GM10248 (cell line): Measurements from ENCODE around the gene CDKL4.
A peak's percentile ranks its signal among the peaks of the same experiment; 100 is the strongest.

Experiments used
- CTCF ChIA-PET: fragments of 300-600 bp; sonication (Branson Sonifier 250); formaldehyde crosslinking; extraction: SDS; loops from one replicate; lab custom pipeline; 2021; ENCODE audit warnings: antibody characterized with exemption; lab: Yijun Ruan, JAX
- POLR2A ChIA-PET: fragments of 350-650 bp; sonication (Branson Sonifier 250); formaldehyde crosslinking; extraction: SDS; loops from one replicate; lab custom pipeline; 2020; ENCODE audit warnings: antibody characterized with exemption; lab: Yijun Ruan, JAX
- DNase-seq: peaks from one replicate; pipeline ENCODE4 v3.0.0; 2012; ENCODE audit errors: extremely low spot score
- CTCF ChIP-seq: IDR thresholded peaks from 2 replicates; pipeline ENCODE4 v1.5.1; 2012; ENCODE audit warnings: mild to moderate bottlenecking, low read depth; ENCODE audit errors: extremely low read depth, missing control alignments, control extremely low read depth

Gene CDKL4

GRCh38 chr2:39269941-39270340 is 26.2 kb upstream of the CDKL4 start:
- DNase-seq: no peak
- CTCF ChIA-PET: interaction anchor here (1.1 to 3.1 kb wide), 5 partner anchors 9 to 460 kb away, joined by 3 to 8 read pairs (median 4); no protein-coding TSS in a partner anchor
- POLR2A ChIA-PET: no interaction called here
- no peak for TF ChIP-seq CTCF

- DNase-seq: no peak
- TF ChIP-seq CTCF: no peak
- ChIA-PET CTCF (interaction anchor here (1.5 kb wide), 1 partner anchor 319 kb away, joined by 4 read pairs; no protein-coding TSS in a partner anchor), POLR2A (no interaction called here)
Observed at GRCh38 chr2:39266916-39267434, 23.2 kb upstream of the CDKL4 start.

- POLR2A ChIA-PET: no interaction called here
- CTCF ChIA-PET: interaction anchor here (1.1 to 1.5 kb wide), 2 partner anchors 319 to 464 kb away, joined by 3 to 4 read pairs; no protein-coding TSS in a partner anchor
- DNase-seq: peak; percentile 24
- no peak for TF ChIP-seq CTCF
Observed at GRCh38 chr2:39266139-39266805, 22.5 kb upstream of the CDKL4 start.

GRCh38 chr2:39265315-39265714 is 21.5 kb upstream of the CDKL4 start:
- DNase-seq: no peak
- POLR2A ChIA-PET: no interaction called here
- CTCF ChIA-PET: interaction anchor here (1.1 to 2.4 kb wide), 4 partner anchors 9 to 465 kb away, joined by 3 to 7 read pairs (median 4); no protein-coding TSS in a partner anchor
- TF ChIP-seq CTCF: no peak

GRCh38 chr2:39264733-39265132 is 21.0 kb upstream of the CDKL4 start:
- CTCF ChIA-PET: interaction anchor here (1.1 to 2.4 kb wide), 4 partner anchors 10 to 317 kb away, joined by 3 to 7 read pairs (median 4); no protein-coding TSS in a partner anchor
- no peak for TF ChIP-seq CTCF
- peak; percentile 39 for DNase-seq
- POLR2A ChIA-PET: no interaction called here

- no peak for TF ChIP-seq CTCF
- ChIA-PET CTCF (interaction anchor here (0.8 kb wide), 1 partner anchor 10 kb away, joined by 3 read pairs; no protein-coding TSS in a partner anchor), POLR2A (no interaction called here)
- DNase-seq: no peak
Observed at GRCh38 chr2:39260087-39260486, 16.3 kb upstream of the CDKL4 start.
